ENCODE results near the gene NISCH. TPM values are rescaled to one million over a fixed set of nuclear protein-coding genes. Genes with fewer than 3 reads are reported as not detected.

NISCH gene
- total and polyA plus RNA-seq, 2 of the 8 experiments (the other 6 are each of a cell fraction or from before 2014, with no cell fraction given): 71.2 to 71.9 TPM

DNA sequence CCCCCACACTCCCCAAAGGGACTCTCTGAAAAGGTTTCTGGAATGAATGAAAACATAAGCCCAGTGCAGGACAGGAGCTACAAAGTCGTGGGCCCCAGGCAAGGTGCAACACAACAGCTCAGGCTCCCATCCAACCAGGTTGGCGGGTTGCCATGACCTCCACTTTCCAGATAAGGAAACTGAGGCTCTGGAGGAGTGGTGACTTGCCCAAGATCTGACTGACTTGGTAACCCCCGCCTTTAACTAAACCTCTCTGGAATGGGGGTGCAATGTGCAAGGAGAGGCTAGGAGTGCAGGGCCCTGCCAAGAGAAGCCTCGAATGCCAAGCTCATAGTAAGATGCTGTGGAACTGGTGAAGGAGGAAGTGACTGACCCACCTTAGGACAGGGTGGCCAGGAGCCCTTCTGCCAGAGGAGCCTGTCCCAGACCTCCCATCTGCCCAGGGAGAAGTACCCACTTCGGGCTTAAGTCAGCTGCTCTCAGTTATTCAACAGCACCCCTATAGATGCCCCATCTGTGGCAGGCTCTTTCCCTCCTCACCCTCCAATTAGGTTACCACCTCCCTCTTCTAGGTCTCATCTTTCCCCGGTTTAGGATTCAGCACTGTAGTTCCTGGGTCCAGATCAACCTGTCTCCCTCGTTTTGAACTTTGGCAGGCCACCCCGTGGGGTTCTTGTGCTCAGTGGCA, 1.0 kb upstream of the NISCH start (continued):
- no peak for TF ChIP-seq PHF8 (conservative IDR thresholded peaks at IDR 0.05; ENCODE audit: low read depth, low read length)
- no peak for TF ChIP-seq BCL11A (IDR thresholded peaks at IDR 0.05; ENCODE audit: low read depth in 2 of 2, low read length in 2 of 2)

All from H1 (cell line).